GM19025 (cell line): Measurements from ENCODE around the gene LRP5.
"Not testable (repeated sequence)": the region's sequence is repeated elsewhere in the genome, so short reads cannot be mapped to it uniquely, and the experiment has no call there.

Experiments
- ATAC-seq: cut with Tn5 transposase; IDR thresholded peaks from one replicate; pipeline ENCODE4 v1.9.1; 2021; ENCODE audit warnings: mild to moderate bottlenecking, low read depth, moderate library complexity; ENCODE audit not compliant: unreplicated experiment

The LRP5 gene

DNA sequence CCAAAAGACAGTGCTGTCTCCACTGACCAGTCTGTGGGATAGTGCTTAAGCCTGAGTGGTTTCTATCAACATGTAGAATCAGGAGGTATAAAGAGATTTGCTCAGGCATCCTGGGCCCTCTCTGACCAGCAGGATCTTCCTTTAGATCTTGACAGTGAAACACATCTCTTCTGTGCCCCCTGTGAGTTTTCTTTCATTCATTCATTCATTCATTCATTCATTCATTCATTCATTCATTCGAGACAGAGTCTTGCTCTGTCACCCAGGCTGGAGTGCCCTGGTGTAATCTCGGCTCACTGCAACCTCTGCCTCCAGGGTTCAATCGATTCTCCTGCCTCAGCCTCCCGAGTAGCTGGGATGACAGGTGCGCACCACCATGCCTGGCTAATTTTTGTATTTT, 121.8 kb downstream of the LRP5 start:
- not testable (repeated sequence) for ATAC-seq

DNA sequence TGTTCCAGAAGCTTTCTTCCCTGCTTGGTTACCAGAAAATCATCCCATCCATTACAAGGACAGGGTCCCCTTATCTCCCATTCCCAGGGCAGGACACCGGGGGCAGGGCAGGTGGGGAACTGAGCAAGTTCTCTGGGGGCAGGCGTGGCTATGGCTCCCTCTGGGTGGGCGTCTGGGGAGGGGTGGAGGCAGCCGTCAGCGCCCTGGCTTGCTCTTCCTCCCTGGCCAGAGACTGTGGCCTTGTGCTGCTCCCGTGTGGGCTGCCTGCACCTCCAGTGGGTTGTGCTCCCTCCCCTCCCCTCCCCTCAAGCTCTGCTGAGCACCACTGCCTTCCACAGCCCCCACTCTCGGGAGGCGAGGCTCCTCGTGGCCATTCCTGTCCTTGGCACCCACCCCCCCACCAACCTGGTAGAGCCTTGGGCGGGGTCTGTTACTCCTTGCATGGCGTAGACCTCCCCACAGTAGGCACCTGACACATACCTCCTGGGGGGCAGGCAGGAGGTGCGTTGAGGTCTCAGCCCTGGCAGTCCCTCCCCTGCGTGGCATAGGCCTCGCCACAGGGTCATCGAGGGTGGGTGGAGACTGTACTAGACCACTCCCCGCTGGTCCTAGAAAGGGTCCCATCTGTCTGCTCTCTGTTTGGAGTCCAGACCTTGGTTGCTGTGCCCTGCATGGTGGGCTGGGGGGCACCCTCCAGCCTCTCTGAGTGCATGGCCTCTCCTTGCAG, 123.9 kb downstream of the LRP5 start:
- ATAC-seq: no peak

DNA sequence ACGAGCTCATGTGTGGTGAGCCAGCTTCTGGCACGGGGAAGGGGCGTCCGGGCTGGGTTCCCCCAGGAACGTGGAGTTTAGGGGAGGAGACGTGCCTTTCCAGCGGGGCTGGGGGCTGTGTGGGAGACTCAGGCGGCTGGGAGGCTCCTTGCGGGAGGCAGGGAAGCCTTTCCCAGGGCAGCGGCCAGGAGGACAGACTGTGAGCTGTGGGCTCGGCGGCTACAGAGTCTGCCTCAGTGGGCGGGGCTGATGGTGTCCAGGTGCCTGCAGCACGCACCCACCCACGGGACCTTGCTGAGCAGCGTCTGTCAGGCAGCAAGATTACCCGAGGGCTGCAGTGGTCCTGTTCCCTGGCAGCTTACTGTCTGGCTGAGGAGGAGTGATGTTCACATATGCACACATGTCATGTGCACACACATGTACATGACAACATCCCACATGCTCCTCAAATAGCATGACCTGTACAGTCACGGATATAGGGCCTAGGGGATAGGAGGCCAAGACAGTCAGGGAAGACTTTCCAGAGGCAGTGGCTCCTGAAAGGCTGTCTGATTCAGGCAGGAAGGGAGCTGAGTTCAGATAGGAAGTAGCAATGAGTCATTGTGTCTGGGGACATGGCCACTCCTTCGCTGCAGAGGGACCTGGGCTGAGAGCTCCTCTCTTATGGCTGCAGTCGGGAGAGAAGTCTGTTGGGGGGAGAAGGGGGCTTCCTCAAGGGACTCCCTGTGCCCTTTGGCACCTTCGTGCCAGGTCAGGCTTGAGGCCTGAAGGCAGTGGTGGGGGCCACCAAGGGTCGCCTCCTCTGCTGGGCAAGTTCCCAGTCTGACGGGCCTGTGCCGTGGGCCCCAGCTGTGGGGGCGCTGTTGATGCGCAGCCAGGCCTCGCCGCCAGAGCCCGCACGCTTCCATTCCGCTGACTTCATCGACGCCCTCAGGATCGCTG, 124.9 kb downstream of the LRP5 start:
- no peak for ATAC-seq

DNA sequence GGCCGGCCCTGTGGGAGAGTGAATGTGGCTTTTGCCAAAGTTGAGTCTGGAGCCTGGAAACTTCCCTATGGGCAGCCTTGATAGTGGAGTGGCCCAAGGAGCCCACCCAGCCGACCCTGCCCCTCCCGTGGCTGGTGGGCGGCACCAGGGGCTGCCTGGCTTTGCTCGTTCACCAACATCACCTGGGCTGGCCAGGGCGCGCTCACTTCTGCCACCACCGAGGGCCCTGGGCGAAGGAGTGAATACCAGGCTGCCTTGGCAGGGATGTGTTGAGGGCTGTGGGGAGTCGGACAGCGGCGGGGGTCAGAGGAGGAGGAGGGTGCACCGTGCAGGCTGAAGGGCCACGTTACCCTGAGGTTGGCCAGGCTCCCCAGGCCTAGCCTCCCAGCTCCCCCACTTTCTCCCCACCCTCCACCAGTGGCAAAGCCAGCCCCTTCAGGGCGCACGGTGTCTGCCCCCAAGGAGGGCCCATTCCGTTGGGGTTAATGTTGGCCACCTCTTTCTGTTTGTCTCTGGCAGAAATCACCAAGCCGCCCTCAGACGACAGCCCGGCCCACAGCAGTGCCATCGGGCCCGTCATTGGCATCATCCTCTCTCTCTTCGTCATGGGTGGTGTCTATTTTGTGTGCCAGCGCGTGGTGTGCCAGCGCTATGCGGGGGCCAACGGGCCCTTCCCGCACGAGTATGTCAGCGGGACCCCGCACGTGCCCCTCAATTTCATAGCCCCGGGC, 125.7 kb downstream of the LRP5 start:
- no peak for ATAC-seq

DNA sequence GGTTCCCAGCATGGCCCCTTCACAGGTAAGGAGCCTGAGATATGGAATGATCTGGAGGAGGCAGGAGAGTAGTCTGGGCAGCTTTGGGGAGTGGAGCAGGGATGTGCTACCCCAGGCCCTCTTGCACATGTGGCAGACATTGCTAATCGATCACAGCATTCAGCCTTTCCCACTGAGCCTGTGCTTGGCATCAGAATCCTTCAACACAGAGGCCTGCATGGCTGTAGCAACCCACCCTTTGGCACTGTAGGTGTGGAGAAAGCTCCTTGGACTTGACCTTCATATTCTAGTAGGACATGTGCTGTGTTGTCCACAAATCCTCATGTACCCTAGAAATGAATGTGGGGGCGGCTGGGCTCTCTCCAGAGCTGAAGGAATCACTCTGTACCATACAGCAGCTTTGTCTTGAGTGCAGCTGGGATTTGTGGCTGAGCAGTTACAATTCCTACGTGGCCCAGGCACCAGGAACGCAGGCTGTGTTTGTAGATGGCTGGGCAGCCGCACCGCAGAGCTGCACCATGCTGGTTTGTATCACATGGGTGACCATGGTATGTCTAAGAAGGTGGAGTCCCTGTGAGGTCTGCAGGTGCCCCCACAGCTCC, 126.4 kb downstream of the LRP5 start:
- no peak for ATAC-seq

DNA sequence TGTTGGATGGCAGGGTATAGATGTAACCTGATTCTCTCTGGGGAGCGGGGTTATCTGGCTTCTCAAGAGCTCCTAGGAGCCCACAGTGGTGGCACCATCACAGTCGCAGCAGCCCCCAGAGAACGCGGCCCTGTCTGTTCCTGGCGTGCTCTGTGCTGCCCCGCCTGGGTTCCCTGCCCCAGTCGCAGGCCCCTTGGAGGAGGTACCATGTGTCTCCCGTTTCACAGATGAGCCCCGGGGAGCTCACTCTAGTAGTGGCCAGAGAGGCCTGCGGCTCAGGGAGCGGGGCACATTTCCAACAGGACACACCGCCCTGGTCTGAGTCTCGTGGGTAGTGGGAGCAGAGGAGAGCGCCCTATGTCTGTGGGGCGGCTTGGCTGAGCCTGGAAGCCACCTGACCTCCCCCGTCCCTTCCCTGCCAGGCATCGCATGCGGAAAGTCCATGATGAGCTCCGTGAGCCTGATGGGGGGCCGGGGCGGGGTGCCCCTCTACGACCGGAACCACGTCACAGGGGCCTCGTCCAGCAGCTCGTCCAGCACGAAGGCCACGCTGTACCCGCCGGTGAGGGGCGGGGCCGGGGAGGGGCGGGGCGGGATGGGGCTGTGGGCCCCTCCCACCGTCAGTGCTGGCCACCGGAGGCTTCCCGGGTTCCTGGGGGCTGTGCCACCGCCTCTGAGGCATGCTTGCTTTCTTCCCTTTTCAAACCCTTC, 127.1 kb downstream of the LRP5 start:
- ATAC-seq: no peak

DNA sequence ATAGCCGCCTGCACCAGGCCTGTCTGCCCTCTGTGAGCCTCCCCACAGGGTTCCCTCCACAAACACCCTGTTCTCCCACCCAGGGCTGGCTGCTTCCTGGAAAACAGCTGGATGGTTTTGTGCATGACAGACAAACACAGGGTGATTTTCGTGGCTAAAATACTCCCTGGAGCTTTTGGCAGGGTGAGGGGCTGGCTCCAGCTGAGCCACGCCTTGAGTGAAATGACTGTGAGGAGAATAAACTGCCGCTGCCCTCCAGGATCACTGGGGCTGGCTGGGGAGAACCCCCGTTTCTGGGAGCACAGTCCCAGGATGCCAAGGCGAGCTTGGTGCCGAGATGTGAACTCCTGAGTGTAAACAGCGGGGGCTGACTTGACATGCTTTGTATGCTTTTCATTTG, 127.8 kb downstream of the LRP5 start:
- ATAC-seq: no peak

DNA sequence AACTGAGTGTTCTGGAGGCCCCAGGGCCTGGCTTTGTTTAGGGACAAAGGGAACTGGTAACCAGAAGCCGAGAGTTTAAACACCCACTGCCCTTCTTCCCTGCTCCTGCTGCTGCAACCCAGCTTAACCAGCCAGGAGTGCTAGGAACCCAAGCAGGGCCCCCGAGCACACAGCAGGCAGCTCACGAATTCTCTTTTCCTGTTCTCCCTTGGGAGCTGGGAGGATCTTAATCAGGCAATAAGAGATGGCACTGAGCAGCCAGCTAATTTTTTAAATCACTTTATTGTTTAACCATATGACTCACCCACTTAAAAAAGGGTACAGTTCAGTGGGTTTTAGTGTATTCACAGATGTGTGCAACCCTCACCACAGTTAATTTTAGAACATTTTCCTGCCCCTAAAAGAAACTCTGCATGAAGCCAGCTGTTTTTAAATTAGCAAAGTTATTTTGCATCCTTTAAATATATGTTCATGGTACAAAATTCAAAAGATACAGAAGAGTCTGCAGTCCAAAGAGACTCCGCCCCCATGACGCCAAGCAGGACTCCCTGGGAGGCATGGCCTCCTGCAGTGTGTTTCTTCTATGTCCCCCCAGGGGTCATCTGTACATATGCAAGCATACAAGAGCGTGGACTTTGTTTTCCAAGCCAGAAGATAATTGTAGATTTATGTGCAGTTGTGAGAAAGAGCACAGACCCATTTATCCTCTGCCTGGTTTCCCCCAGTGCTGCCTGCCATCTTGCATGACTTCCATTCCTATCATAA, 129.3 kb downstream of the LRP5 start:
- no peak for ATAC-seq

DNA sequence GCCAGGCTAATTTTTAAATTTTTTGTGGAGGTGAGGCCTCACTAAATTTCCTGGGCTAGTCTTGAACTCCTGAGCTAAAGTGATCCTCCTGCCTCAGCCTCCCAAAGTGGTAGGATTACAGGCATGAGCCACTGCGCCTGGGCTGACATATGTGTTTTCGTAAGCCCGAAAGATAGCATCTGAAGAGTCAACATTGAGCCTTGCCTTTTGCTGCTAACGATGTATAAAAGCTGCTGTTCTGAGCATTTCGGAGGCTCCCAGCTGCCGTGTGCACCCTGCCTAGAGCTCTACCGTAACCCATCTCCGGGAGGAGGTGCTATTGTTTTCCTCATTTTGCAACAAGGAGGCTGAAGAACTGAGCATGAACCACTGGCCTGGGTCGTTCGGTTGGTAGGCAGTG, 130.0 kb downstream of the LRP5 start:
- no peak for ATAC-seq

DNA sequence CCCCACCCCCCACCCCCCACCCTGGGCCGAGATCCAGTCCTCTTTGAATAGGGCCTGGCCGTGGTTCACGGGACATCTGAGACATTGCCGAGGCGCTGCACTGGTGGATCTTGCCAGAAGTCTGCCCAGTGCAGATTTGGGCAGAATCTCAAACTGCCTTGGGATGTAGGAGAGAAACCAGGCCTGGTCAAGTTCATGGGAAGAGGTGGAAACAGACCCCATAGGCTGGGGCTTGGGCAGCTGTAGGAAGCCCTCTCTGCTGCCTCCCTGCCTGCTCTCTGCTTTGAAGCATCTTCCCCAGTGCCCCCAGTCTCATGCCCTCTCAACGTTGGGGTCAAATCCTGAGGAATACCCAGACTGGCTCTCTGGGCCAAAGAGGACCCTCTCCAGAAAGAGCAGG, 132.2 kb downstream of the LRP5 start:
- ATAC-seq: no peak

DNA sequence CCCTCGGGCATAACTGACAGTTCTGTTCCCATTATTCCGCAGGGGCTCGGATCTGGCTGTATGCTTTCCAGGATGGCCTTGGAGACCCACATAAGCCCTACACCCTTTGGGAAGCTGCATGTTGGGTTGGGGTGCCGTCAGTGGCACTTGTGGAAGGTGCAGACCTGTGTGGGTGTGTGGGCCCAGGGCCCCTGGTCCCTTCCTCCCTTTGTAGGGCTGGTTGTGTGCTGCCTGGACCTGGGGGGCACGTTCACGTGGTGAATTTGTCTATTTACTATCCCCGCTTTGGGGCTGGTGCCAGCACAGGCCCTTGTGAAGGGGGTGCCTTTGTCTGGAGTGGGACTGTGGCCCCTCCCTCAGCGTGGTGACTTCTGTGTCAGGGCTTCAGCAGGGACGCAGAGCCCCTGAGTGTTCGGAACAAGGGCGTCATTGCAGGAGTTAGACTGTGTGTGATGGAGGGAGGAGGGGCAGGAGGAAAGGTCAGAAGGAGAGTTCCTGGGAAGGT, 133.2 kb downstream of the LRP5 start:
- ATAC-seq: no peak

DNA sequence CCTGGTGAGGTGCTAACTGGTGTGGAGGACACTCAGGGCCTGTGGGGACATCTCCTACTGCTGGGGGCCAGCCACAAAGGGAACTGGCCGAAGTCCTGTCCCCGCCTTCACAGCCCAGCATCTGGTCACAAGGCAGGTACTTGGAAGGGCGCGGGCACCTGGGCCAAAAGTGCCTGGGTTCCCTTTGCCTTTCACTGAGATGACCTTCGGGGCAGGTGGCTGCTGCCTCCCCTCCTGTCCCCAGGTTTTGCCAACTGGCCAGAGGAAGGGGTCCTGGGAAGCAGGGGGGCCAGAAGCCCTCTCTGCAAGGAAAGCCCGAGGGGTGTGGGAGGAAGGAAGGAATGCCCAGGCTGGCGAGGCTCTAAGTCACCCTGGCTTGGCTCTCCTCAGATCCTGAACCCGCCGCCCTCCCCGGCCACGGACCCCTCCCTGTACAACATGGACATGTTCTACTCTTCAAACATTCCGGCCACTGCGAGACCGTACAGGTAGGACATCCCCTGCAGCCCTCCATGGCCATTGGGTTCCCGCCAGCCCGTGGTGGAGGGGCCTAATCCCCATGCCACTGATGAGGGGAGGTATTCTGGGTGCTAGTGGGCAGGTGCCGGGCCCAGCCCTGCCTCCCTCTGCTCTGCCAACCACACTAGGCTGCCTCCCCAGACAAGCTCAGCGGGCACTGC, 133.8 kb downstream of the LRP5 start:
- ATAC-seq: no peak

DNA sequence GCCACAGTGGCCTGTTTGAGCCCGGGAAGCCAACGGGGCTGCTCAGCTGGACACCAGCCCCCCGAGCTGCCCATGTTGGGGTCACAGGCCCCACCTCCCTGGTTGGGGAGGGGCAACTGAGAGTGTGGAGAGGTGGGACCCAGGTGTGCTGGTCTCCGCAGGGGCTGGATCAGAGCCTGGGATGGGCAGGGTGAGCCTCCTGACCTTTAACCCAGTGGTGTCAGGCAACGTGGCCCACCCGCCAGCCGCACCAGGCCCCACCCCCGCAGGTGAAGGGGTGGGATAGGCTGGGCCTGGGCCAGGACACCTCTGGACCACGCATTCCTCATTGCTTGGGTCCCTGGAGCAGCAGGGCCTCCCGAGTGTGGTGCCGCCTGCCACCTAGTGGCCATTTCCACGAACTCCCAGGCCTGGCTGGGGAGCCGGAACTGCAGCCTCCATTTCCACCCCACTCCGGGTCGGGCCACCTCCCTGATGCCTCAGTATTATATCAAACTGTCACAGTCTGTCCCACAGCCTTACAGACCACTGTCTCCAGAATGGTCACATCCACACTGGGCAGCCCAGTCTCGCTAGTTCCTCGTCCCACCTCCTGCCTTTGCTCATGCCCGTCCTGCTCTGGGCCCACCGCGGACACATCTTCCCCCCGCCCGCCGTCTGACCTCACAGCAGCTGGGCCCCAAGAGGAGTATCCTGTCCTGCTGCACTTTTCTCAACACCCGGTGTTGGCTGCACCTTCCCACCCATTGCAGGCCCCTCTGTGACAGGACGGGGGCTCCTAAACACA, 134.8 kb downstream of the LRP5 start:
- ATAC-seq: no peak

DNA sequence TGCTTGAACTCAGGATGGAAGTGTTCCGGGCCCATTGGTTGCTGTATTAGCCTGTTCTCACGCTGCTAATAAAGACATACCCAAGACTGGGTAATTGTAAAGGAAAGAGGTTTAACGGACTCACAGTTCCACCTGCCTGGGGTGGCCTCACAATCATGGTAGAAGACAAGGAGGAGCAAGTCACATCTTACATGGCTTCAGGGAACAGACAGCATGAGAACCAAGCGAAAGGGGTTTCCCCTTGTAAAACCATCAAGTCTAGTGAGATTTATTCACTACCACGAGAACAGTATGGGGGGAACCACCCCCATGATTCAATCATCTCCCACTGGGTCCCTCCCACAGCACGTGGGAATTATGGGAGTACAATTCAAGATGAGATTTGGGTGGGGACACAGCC, 135.5 kb downstream of the LRP5 start:
- not testable (repeated sequence) for ATAC-seq

DNA sequence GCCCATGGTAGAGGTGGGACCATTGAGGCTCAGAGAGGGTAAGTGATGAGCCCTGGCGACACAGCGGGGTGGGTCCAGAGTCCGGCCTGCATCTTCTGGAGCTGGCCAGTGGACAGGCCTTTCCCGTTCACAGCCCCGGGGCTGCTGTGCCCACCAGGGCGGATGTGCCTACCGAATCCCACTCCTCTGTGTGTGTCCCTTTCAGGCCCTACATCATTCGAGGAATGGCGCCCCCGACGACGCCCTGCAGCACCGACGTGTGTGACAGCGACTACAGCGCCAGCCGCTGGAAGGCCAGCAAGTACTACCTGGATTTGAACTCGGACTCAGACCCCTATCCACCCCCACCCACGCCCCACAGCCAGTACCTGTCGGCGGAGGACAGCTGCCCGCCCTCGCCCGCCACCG, 136.2 kb downstream of the LRP5 start:
- ATAC-seq: no peak

DNA sequence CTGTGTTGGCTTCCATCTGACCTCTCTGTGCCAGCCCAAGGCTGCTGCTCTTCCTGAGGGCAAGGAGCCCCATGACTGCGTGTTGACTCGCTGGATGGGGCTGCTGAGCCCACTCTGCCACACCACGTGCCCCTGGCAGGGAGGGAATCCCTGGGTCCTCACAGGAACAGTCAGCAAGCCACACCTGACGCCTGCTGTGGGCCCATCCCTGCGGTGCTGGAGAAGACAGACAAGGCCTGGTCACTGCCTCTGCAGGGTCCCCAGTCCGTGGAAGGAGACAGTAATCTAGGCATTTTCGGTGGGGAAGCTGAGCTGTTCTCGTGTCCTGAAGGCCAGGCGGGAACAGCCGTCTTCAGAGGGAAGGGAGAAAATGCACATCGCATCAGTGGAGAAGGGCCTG, 137.6 kb downstream of the LRP5 start:
- no peak for ATAC-seq

DNA sequence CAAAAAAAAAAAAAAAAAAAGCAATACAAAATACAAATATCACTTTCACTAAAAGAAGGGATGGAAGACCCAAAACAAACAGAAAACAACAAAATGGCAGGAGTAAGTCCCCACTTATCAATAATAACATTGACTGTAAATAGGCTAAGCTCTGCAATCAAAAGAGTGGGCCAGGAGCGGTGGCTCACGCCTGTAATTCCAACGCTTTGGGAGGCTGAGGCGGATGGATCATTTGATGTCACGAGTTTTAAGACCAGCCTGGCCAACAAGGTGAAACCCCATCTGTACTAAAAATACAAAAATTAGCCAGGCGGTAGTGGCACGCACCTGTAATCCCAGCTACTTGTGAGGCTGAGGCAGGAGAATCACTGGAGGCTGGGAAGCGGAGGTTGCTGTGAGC, 138.3 kb downstream of the LRP5 start:
- ATAC-seq: no peak

DNA sequence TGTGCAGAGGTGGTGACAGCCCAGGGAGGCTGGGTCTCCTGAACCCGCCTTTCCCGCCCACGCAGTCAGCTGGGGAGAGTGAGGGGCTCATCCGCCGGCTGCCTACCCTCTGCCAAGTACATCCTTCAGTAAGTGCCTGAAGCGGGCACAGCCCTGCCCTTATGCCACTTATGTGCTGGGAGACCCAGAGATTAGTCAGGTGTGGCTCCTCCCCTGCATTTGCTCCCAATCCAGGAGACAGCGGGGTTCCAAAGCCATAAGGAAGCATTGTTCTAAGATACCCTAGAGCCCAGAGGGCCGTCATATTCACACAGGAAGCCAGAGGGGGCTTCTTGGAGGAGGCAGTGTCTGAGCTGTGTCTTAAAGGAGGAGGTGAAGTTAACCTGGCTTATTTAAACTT, 142.4 kb downstream of the LRP5 start:
- no peak for ATAC-seq
